Keratinocyte (primary cell): ENCODE measurements around the gene NT5C1B. TPM values are rescaled to one million over a fixed set of nuclear protein-coding genes. Genes with fewer than 3 reads are reported as not detected.
A peak's percentile ranks its signal among the peaks of the same experiment; 100 is the strongest.

ENCODE experiments used
- DNase-seq: peaks from one replicate; pipeline ENCODE4 v3.0.0-alpha.2; 2011; ENCODE audit warnings: low read depth, missing footprints, low spot score
- FAIRE-seq: peaks from 2 replicates; lab custom pipeline; 2011; peaks lifted over from hg19 to GRCh38; lab: Jason Lieb, UNC
- H2AFZ ChIP-seq: 2 replicates; pipeline ENCODE4 v1.6.0; 2012; ENCODE audit warnings: low read length, control low read depth, inconsistent platforms; ENCODE audit not compliant: control insufficient read depth
- H3K27ac ChIP-seq: 2 replicates; pipeline ENCODE4 v1.5.1; 2011; ENCODE audit warnings: low read length; ENCODE audit not compliant: control insufficient read depth, insufficient read depth
- H3K27me3 ChIP-seq: 3 replicates; pipeline ENCODE4 v1.6.0; 2011; ENCODE audit warnings: low read length; ENCODE audit not compliant: control insufficient read depth, insufficient read depth; ENCODE audit errors: extremely low read depth
- H3K36me3 ChIP-seq, 2 experiments: 2 replicates in 1 of 2; 3 replicates in 1 of 2; pipeline ENCODE4 v1.5.1; 2011; ENCODE audit warnings: low read length in 2 of 2, mild to moderate bottlenecking in 1 of 2; ENCODE audit not compliant: control insufficient read depth in 2 of 2, insufficient read depth in 2 of 2; ENCODE audit errors: extremely low read depth in 1 of 2
- H3K4me1 ChIP-seq: 3 replicates; pipeline ENCODE4 v1.5.1; 2011; ENCODE audit warnings: low read length; ENCODE audit not compliant: control insufficient read depth, insufficient read depth; ENCODE audit errors: extremely low read depth
- H3K4me2 ChIP-seq: 3 replicates; pipeline ENCODE4 v1.6.0; 2011; ENCODE audit warnings: low read depth, low read length; ENCODE audit not compliant: control insufficient read depth, insufficient read depth; ENCODE audit errors: extremely low read depth
- H3K4me3 ChIP-seq, 3 experiments: fragments of 200-600 bp in 1 of 3; sonication (generic) in 1 of 3; 2 replicates in 2 of 3; 3 replicates in 1 of 3; pipeline ENCODE4 v1.5.1; 2011 to 2016; ENCODE audit warnings: low read length in 3 of 3, mild to moderate bottlenecking in 3 of 3, control low read depth in 2 of 3, inconsistent platforms in 1 of 3, low read depth in 1 of 3, mixed read lengths in 1 of 3, mixed run types in 1 of 3, moderate library complexity in 1 of 3; ENCODE audit not compliant: control insufficient read depth in 2 of 3, insufficient read depth in 2 of 3; ENCODE audit errors: extremely low read depth in 1 of 3
- H3K79me2 ChIP-seq: 2 replicates; pipeline ENCODE4 v1.6.0; 2012; ENCODE audit warnings: low read length; ENCODE audit not compliant: control insufficient read depth, insufficient read depth
- H3K9ac ChIP-seq: 3 replicates; pipeline ENCODE4 v1.6.0; 2011; ENCODE audit warnings: low read length; ENCODE audit not compliant: control insufficient read depth, insufficient read depth; ENCODE audit errors: extremely low read depth
- H3K9me1 ChIP-seq: 3 replicates; pipeline ENCODE4 v1.6.0; 2011; ENCODE audit warnings: low read length; ENCODE audit not compliant: control insufficient read depth, insufficient read depth; ENCODE audit errors: extremely low read depth
- H3K9me3 ChIP-seq: 2 replicates; pipeline ENCODE4 v1.5.1; 2012; ENCODE audit warnings: low read depth, low read length; ENCODE audit not compliant: control insufficient read depth
- H4K20me1 ChIP-seq: 3 replicates; pipeline ENCODE4 v1.6.0; 2011; ENCODE audit warnings: low read length; ENCODE audit not compliant: control insufficient read depth, insufficient read depth; ENCODE audit errors: extremely low read depth
- EZH2 ChIP-seq: IDR thresholded peaks from one replicate; pipeline ENCODE4 v1.6.1; 2012; ENCODE audit warnings: inconsistent platforms, mild to moderate bottlenecking, low read length, moderate library complexity
- dilution Hi-C: fragments of 300-500 bp; cut with MboI; formaldehyde crosslinking; loops from one replicate; pipeline ENCODE4 v1.7.0; 2020; ENCODE audit warnings: low sequenced_read_pairs; ENCODE audit not compliant: extremely low pct_ligation_motif_present
- polyA plus RNA-seq, 5 experiments: library from polyadenylated mRNA; depleted of rRNA in 3 of 5; stranded (reverse) in 3 of 5; stranded (forward) in 1 of 5; unstranded in 1 of 5; fragments of >200 nt; gene quantifications; 1 replicate in 1 of 5; 2 replicates in 3 of 5; 3 replicates in 1 of 5; pipeline versions ENCODE4 v1.2.1 to v1.2.3, GENCODE V29; 2011 to 2012; ENCODE audit warnings: missing spikeins in 2 of 5, low read depth in 1 of 5, low replicate concordance in 1 of 5
- TF ChIP-seq, protein P1 (sequence below), 3 experiments: IDR thresholded peaks in 1 of 3; conservative IDR thresholded peaks in 1 of 3; optimal IDR thresholded peaks in 1 of 3; 2 replicates in 2 of 3; 3 replicates in 1 of 3; pipeline versions ENCODE3 to v1.5.1; 2011; ENCODE audit warnings: low read length in 3 of 3, mild to moderate bottlenecking in 3 of 3, moderate library complexity in 2 of 3, control low read depth in 1 of 3, inconsistent platforms in 1 of 3; ENCODE audit not compliant: insufficient read depth in 2 of 3; ENCODE audit errors: extremely low read depth in 1 of 3

NT5C1B gene
- polyA plus RNA-seq, 1 donor (not counting 4 experiments of a cell fraction or from before 2014, with no cell fraction given) = not detected

DNA sequence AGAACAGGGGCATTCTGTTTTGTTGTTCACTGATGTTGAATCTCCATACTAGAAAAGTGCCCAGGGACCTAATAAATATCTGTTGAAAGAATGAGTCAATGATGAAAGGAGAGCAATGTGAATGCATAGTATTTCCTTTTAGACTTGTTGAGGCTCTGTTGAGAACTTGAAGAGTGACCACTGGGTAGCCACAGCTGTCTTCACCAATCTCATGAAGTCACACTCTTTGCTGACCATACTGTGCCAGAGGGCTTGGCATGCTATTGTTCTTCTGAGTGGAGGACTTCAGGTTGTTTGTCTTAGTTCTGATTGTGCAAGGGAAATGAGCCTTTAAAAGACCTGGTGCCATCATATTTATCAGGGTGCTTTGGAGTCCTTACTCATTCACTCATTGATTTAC is 41.6 kb upstream of the NT5C1B start:
- H3K4me2 ChIP-seq = peak overlapping the region; percentile 76
- peaks cover 2% of the 10 kb centered on the region for H3K9me3 ChIP-seq
- H3K79me2 ChIP-seq = no peaks in the 10 kb centered on the region
- H4K20me1 ChIP-seq = no peaks in the 10 kb centered on the region
- H3K27ac ChIP-seq = peak overlapping the region; percentile 49
- peaks cover 38% of the 10 kb centered on the region for H3K4me1 ChIP-seq
- TF ChIP-seq EZH2 = no peak
- TF ChIP-seq, protein P1, sequence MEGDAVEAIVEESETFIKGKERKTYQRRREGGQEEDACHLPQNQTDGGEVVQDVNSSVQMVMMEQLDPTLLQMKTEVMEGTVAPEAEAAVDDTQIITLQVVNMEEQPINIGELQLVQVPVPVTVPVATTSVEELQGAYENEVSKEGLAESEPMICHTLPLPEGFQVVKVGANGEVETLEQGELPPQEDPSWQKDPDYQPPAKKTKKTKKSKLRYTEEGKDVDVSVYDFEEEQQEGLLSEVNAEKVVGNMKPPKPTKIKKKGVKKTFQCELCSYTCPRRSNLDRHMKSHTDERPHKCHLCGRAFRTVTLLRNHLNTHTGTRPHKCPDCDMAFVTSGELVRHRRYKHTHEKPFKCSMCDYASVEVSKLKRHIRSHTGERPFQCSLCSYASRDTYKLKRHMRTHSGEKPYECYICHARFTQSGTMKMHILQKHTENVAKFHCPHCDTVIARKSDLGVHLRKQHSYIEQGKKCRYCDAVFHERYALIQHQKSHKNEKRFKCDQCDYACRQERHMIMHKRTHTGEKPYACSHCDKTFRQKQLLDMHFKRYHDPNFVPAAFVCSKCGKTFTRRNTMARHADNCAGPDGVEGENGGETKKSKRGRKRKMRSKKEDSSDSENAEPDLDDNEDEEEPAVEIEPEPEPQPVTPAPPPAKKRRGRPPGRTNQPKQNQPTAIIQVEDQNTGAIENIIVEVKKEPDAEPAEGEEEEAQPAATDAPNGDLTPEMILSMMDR (optimal IDR thresholded peaks at IDR 0.05 in 1 of 3, IDR thresholded peaks at IDR 0.05 in 1 of 3, conservative IDR thresholded peaks at IDR 0.05 in 1 of 3; ENCODE audit: extremely low read depth in 1 of 3, insufficient read depth in 2 of 3, low read length in 3 of 3) = no peak
- dilution Hi-C loops = no loop called here
- no peaks in the 10 kb centered on the region for H3K9me1 ChIP-seq
- no peak overlapping the region for H3K9ac ChIP-seq
- H2AFZ ChIP-seq = peak overlapping the region; percentile 5
- H3K36me3 ChIP-seq = no peaks in the 10 kb centered on the region
- H3K27me3 ChIP-seq = no peaks in the 10 kb centered on the region
- DNase-seq (no peak), FAIRE-seq (no peak)
- H3K4me3 ChIP-seq = peak overlapping the region in 1 of 3 experiments; percentile 48

DNA sequence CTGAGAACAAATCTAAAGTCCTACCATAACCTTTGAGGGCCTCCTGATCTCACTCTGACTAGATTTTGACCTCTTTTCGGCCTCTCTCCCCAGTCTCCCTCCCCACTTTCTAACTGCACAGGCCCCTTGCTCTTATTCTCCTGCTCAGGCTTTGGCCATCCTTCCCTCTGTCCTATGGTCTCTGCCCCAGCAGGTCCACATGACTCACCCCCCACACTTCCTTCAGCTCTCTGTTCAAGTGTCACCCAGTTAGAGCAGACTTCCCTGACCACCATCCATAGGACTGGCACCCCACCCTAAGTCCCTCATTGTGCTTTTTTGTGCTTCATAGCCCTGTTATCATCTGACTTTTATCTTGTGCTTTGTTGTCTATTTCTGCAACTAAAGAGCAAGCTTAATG is 41.2 kb upstream of the NT5C1B start:
- FAIRE-seq (no peak), DNase-seq (no peak)
- TF ChIP-seq, protein P1 (optimal IDR thresholded peaks at IDR 0.05 in 1 of 3, IDR thresholded peaks at IDR 0.05 in 1 of 3, conservative IDR thresholded peaks at IDR 0.05 in 1 of 3; ENCODE audit: extremely low read depth in 1 of 3, insufficient read depth in 2 of 3, low read length in 3 of 3) = no peak
- no peak for TF ChIP-seq EZH2
- Histone ChIP-seq H3K4me2 (peak overlapping the region; percentile 76), H3K4me3 (peak overlapping the region in 2 of 3 experiments; percentile 38 to 48), H2AFZ (peak overlapping the region; percentile 12), H3K9me3 (peaks cover 2% of the 10 kb centered on the region), H3K79me2 (no peaks in the 10 kb centered on the region), H4K20me1 (no peaks in the 10 kb centered on the region), H3K9me1 (no peaks in the 10 kb centered on the region), H3K27me3 (no peaks in the 10 kb centered on the region), H3K36me3 (no peaks in the 10 kb centered on the region), H3K9ac (no peak overlapping the region), H3K27ac (peak overlapping the region; percentile 49), H3K4me1 (peaks cover 42% of the 10 kb centered on the region)
- dilution Hi-C loops = no loop called here
